Loucy (cell line): ENCODE data around the gene FRRS1L.

Experiments used
- EZH2phosphoT487 ChIP-seq: fragments of 200-600 bp; IDR thresholded peaks from 2 replicates; pipeline ENCODE4 v1.6.1; 2018; ENCODE audit warnings: antibody characterized with exemption, mild to moderate bottlenecking, moderate library complexity, borderline replicate concordance
- TF ChIP-seq, protein P1 (sequence below): fragments of 200-600 bp; sonication (generic); conservative IDR thresholded peaks from 2 replicates; pipeline ENCODE4 v1.5.1; 2014; ENCODE audit warnings: mild to moderate bottlenecking, antibody characterized with exemption, low read length

DNA sequence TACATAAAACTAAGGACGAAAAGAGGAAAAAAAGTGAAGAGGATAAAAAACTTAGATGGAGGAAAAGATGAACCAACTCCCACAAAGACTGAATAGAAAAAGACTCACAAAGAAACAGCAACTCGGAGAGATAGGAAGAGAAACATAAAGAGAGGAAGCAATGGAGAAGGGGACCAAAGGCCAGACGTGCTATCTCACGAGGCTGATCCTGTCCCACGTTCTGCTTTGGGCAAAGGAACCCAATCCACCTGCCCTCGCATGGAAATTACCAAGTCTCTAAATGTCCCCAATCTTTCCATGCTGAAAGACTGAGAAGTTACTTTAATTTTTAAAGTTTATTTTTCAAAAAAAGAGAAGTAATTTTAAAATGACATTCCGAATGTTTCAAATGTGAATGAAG lies 83.9 kb downstream of the FRRS1L start:
- TF ChIP-seq, protein P1, sequence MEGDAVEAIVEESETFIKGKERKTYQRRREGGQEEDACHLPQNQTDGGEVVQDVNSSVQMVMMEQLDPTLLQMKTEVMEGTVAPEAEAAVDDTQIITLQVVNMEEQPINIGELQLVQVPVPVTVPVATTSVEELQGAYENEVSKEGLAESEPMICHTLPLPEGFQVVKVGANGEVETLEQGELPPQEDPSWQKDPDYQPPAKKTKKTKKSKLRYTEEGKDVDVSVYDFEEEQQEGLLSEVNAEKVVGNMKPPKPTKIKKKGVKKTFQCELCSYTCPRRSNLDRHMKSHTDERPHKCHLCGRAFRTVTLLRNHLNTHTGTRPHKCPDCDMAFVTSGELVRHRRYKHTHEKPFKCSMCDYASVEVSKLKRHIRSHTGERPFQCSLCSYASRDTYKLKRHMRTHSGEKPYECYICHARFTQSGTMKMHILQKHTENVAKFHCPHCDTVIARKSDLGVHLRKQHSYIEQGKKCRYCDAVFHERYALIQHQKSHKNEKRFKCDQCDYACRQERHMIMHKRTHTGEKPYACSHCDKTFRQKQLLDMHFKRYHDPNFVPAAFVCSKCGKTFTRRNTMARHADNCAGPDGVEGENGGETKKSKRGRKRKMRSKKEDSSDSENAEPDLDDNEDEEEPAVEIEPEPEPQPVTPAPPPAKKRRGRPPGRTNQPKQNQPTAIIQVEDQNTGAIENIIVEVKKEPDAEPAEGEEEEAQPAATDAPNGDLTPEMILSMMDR, result no peak
- no peak for TF ChIP-seq EZH2phosphoT487
